Loucy (cell line): ENCODE results near the gene DOK6.
A peak's percentile ranks its signal among the peaks of the same experiment; 100 is the strongest.

Experiments used
- H2AFZ ChIP-seq: fragments of 200-600 bp; sonication (generic); 2 replicates; pipeline ENCODE4 v1.6.0; 2016; ENCODE audit warnings: antibody characterized with exemption, mild to moderate bottlenecking, low read length, moderate library complexity
- H3F3A ChIP-seq: fragments of 200-600 bp; 2 replicates; pipeline ENCODE4 v1.6.0; 2016; ENCODE audit warnings: antibody characterized with exemption, low read depth, mild to moderate bottlenecking
- H3K27me3 ChIP-seq: fragments of 200-600 bp; sonication (generic); 2 replicates; pipeline ENCODE4 v1.6.1; 2014; ENCODE audit warnings: low read length, mild to moderate bottlenecking; ENCODE audit not compliant: insufficient read depth, poor library complexity, severe bottlenecking
- H3K36me3 ChIP-seq: fragments of 200-600 bp; sonication (generic); 2 replicates; pipeline ENCODE4 v1.6.1; 2016; ENCODE audit warnings: low read length; ENCODE audit not compliant: insufficient read depth
- H3K4me1 ChIP-seq: fragments of 200-600 bp; sonication (generic); 2 replicates; pipeline ENCODE4 v1.5.1; 2014; ENCODE audit warnings: low read length, mild to moderate bottlenecking; ENCODE audit not compliant: insufficient read depth, poor library complexity, severe bottlenecking
- H3K4me2 ChIP-seq: fragments of 200-600 bp; sonication (generic); 2 replicates; pipeline ENCODE4 v1.6.0; 2014; ENCODE audit warnings: antibody characterized with exemption, low read length, low read depth, mild to moderate bottlenecking; ENCODE audit not compliant: poor library complexity, severe bottlenecking
- H3K4me3 ChIP-seq: fragments of 200-600 bp; sonication (generic); 2 replicates; pipeline ENCODE4 v1.5.1; 2014; ENCODE audit warnings: low read length, mild to moderate bottlenecking, mixed read lengths; ENCODE audit not compliant: poor library complexity, severe bottlenecking
- H3K79me2 ChIP-seq: fragments of 200-600 bp; sonication (generic); 2 replicates; pipeline ENCODE4 v1.6.1; 2014; ENCODE audit warnings: low read length; ENCODE audit not compliant: insufficient read depth
- H3K9ac ChIP-seq: fragments of 200-600 bp; sonication (generic); 2 replicates; pipeline ENCODE4 v1.6.0; 2014; ENCODE audit warnings: mild to moderate bottlenecking, low read depth, low read length, moderate library complexity; ENCODE audit not compliant: poor library complexity, severe bottlenecking
- H3K9me2 ChIP-seq: fragments of 200-600 bp; sonication (generic); replicated peaks from 2 replicates; pipeline ENCODE4 v1.6.1; 2016; ENCODE audit warnings: low read depth, low read length, mixed read lengths
- H3K9me3 ChIP-seq: fragments of 200-600 bp; sonication (generic); 2 replicates; pipeline ENCODE4 v1.6.1; 2014; ENCODE audit warnings: mild to moderate bottlenecking, antibody characterized with exemption, low read length, low read depth; ENCODE audit not compliant: insufficient read depth
- H4K20me1 ChIP-seq: fragments of 200-600 bp; sonication (generic); 2 replicates; pipeline ENCODE4 v1.6.0; 2014; ENCODE audit warnings: antibody characterized with exemption, low read length, mild to moderate bottlenecking; ENCODE audit not compliant: insufficient read depth, poor library complexity, severe bottlenecking
- CTCF ChIP-seq: fragments of 200-600 bp; sonication (generic); conservative IDR thresholded peaks from 2 replicates; pipeline ENCODE4 v1.5.1; 2014; ENCODE audit warnings: mild to moderate bottlenecking, antibody characterized with exemption, low read length
- EZH2phosphoT487 ChIP-seq: fragments of 200-600 bp; IDR thresholded peaks from 2 replicates; pipeline ENCODE4 v1.6.1; 2018; ENCODE audit warnings: antibody characterized with exemption, mild to moderate bottlenecking, moderate library complexity, borderline replicate concordance

DOK6 gene

DNA sequence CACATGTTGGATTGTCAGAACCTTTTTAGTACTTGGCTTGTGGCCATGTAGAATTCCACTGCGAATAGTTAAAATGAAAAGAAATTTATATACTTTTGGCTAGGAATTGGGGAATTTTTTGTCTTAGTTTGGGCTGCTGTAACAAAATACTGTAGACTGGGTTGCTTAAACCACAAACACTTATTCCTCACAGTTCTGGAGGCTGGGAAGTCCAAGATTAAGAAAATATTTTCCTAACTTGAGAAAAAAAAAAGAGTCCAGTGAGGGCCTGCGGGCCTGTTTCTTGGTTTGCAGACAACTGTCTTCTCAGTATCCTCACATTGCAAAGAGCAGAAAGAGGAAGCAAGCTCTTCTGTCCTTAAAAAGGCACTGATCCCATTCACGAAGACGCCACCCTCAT is 465.1 kb downstream of the DOK6 start:
- no peaks in the 10 kb centered on the region for H3K27me3 ChIP-seq
- no peaks in the 10 kb centered on the region for H3K36me3 ChIP-seq
- H3K79me2 ChIP-seq, result no peaks in the 10 kb centered on the region
- H4K20me1 ChIP-seq, result no peaks in the 10 kb centered on the region
- H3F3A ChIP-seq, result no peaks in the 10 kb centered on the region
- H2AFZ ChIP-seq, result no peak overlapping the region
- H3K9me2 ChIP-seq, result no peaks in the 10 kb centered on the region
- no peak for TF ChIP-seq CTCF
- no peak for TF ChIP-seq EZH2phosphoT487
- no peaks in the 10 kb centered on the region for H3K4me1 ChIP-seq
- no peak overlapping the region for H3K4me2 ChIP-seq
- H3K4me3 ChIP-seq, result no peak overlapping the region
- H3K9ac ChIP-seq, result no peak overlapping the region
- H3K9me3 ChIP-seq, result no peaks in the 10 kb centered on the region

DNA sequence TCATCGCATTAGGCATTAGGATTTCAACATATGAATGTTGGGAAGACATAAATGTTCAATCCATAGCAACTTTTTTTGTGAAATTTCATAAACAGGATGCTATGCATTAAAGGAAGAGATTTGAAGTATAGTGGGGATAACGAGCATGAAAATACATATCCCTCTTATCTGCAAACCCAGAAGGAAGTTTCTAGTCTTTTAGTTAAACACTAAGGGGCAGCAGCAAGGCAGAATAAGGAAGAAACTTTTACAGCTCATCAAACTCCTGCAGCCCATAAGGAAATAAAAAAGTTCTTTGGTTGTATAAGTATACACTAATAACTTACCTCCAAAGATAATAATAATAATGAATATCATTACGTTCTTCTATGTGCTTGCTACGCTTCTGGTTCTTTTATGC is 465.5 kb downstream of the DOK6 start:
- TF ChIP-seq CTCF (peak; percentile 22; the same call in 1 of the 2 replicates), EZH2phosphoT487 (no peak)
- no peak overlapping the region for H3K4me2 ChIP-seq
- H4K20me1 ChIP-seq, result no peaks in the 10 kb centered on the region
- H2AFZ ChIP-seq, result no peak overlapping the region
- no peaks in the 10 kb centered on the region for H3K36me3 ChIP-seq
- no peak overlapping the region for H3K9ac ChIP-seq
- H3K79me2 ChIP-seq, result no peaks in the 10 kb centered on the region
- no peaks in the 10 kb centered on the region for H3K9me2 ChIP-seq
- H3K4me3 ChIP-seq, result no peak overlapping the region
- no peaks in the 10 kb centered on the region for H3F3A ChIP-seq
- no peaks in the 10 kb centered on the region for H3K27me3 ChIP-seq
- H3K9me3 ChIP-seq, result no peaks in the 10 kb centered on the region
- no peaks in the 10 kb centered on the region for H3K4me1 ChIP-seq

DNA sequence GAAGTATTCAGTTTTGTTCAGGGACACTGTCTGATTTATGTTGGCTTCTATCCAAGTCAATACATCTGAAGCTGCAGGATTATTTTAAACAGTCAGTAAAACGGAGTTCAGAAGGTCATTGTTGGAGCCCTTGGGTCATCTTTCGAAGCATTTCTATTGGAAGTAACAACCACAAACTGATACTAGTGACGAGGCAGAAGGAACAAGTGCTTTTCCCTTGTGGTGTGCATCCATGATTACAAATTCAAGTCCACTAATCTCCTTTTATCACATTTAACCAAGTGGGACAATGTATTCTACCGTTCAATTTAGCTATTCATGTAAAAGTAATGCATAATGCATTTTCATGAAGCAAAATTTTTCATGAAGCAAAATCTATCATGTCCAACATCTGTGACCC is 470.0 kb downstream of the DOK6 start:
- Histone ChIP-seq H3K27me3 (no peaks in the 10 kb centered on the region), H3K9ac (no peak overlapping the region), H3K9me3 (no peaks in the 10 kb centered on the region), H3K4me3 (no peak overlapping the region), H2AFZ (no peak overlapping the region), H3F3A (no peaks in the 10 kb centered on the region), H3K4me2 (no peak overlapping the region), H3K79me2 (no peaks in the 10 kb centered on the region), H4K20me1 (no peaks in the 10 kb centered on the region), H3K9me2 (no peaks in the 10 kb centered on the region), H3K4me1 (no peaks in the 10 kb centered on the region), H3K36me3 (no peaks in the 10 kb centered on the region)
- TF ChIP-seq EZH2phosphoT487 (no peak), CTCF (no peak)
